ENCODE results near the gene OR2T4. TPM values are rescaled to one million over a fixed set of nuclear protein-coding genes. Genes with fewer than 3 reads are reported as not detected.

OR2T4 gene
- polyA plus RNA-seq, 2 of the 4 experiments (the other 2 are of a cell fraction) = not detected

GRCh38 chr1:248393050-248393449, 31.6 kb downstream of the OR2T4 start:
- H3K4me2 ChIP-seq = no peak overlapping the region
- ChIA-PET CTCF (no interaction called here), POLR2A (no interaction called here)
- TF ChIP-seq HEYL (CRISPR knock-in tag; IDR thresholded peaks at IDR 0.05) (no peak), USF2 (IDR thresholded peaks at IDR 0.05) (no peak), HOXB13 (CRISPR knock-in tag; IDR thresholded peaks at IDR 0.05; ENCODE audit: low read depth) (no peak), CHD4 (IDR thresholded peaks at IDR 0.05; ENCODE audit: borderline replicate concordance) (no peak), NFE2L2 (conservative IDR thresholded peaks at IDR 0.05; ENCODE audit: low read length) (no peak), BHLHE40 (IDR thresholded peaks at IDR 0.05; ENCODE audit: low read depth, low read length) (no peak), RARB (CRISPR knock-in tag; IDR thresholded peaks at IDR 0.05) (no peak), JUN (IDR thresholded peaks at IDR 0.05) (no peak), POLR2A (IDR thresholded peaks at IDR 0.05; ENCODE audit: low read length) (no peak), EHF (CRISPR knock-in tag; IDR thresholded peaks at IDR 0.05) (no peak)
- TF ChIP-seq, protein P1, sequence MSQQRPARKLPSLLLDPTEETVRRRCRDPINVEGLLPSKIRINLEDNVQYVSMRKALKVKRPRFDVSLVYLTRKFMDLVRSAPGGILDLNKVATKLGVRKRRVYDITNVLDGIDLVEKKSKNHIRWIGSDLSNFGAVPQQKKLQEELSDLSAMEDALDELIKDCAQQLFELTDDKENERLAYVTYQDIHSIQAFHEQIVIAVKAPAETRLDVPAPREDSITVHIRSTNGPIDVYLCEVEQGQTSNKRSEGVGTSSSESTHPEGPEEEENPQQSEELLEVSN (IDR thresholded peaks at IDR 0.05; ENCODE audit: borderline replicate concordance, low read depth) = no peak
- H3K27ac ChIP-seq = no peak overlapping the region
- 2% methylated on average over 2 of the region's 2 CpGs for WGBS (ENCODE audit: missing lambda C conversion rate)
- no peaks in the 10 kb centered on the region for H3K9me3 ChIP-seq
- ATAC-seq (no peak), FAIRE-seq (no peak), DNase-seq (ENCODE audit: low read depth in 1 of 2, low spot score in 1 of 2) (no peak)
- H3K4me3 ChIP-seq = no peak overlapping the region
- no peaks in the 10 kb centered on the region for H3K4me1 ChIP-seq

GRCh38 chr1:248402748-248403147, 41.3 kb downstream of the OR2T4 start, which contains the start of gene OR2T1:
Gene OR2T1, plus strand, starts transcription at chr1:248403048. Its CDS starts 3,100 bp downstream, at chr1:248406148.
- peaks cover 8% of the 10 kb centered on the region; the same call in 1 of the 3 replicates for H3K9me3 ChIP-seq
- no peak within 1 kb of the TSS for H3K4me3 ChIP-seq
- ATAC-seq (no peak), DNase-seq (ENCODE audit: low read depth in 1 of 2, low spot score in 1 of 2) (no peak), FAIRE-seq (no peak)
- CTCF ChIA-PET = no interaction called here
- H3K4me1 ChIP-seq = no peaks in the 10 kb centered on the region
- H3K27ac ChIP-seq = no peak within 1 kb of the TSS
- TF ChIP-seq NFE2L2 (conservative IDR thresholded peaks at IDR 0.05; ENCODE audit: low read length) (no peak), ZNF302 (CRISPR knock-in tag; IDR thresholded peaks at IDR 0.05) (no peak), EP300 (IDR thresholded peaks at IDR 0.05) (no peak), HDAC2 (IDR thresholded peaks at IDR 0.05) (no peak), NR3C1 (IDR thresholded peaks at IDR 0.05) (no peak), HOXA7 (CRISPR knock-in tag; IDR thresholded peaks at IDR 0.05) (no peak), SMC3 (IDR thresholded peaks at IDR 0.05) (no peak), TP53 (CRISPR knock-in tag; IDR thresholded peaks at IDR 0.05) (no peak), BHLHE40 (IDR thresholded peaks at IDR 0.05; ENCODE audit: low read depth, low read length) (no peak), CBX8 (IDR thresholded peaks at IDR 0.05) (no peak), NPAS2 (CRISPR knock-in tag; IDR thresholded peaks at IDR 0.05; ENCODE audit: borderline replicate concordance) (no peak), HEYL (CRISPR knock-in tag; IDR thresholded peaks at IDR 0.05) (no peak), CBX2 (IDR thresholded peaks at IDR 0.05; ENCODE audit: borderline replicate concordance, low read depth) (no peak), USF2 (IDR thresholded peaks at IDR 0.05) (no peak), MAFK (IDR thresholded peaks at IDR 0.05; ENCODE audit: partially characterized antibody) (no peak), CEBPB (IDR thresholded peaks at IDR 0.05) (no peak), RNF2 (IDR thresholded peaks at IDR 0.05; ENCODE audit: borderline replicate concordance, low read depth) (no peak)
- TF ChIP-seq, protein P2, sequence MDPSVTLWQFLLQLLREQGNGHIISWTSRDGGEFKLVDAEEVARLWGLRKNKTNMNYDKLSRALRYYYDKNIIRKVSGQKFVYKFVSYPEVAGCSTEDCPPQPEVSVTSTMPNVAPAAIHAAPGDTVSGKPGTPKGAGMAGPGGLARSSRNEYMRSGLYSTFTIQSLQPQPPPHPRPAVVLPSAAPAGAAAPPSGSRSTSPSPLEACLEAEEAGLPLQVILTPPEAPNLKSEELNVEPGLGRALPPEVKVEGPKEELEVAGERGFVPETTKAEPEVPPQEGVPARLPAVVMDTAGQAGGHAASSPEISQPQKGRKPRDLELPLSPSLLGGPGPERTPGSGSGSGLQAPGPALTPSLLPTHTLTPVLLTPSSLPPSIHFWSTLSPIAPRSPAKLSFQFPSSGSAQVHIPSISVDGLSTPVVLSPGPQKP (IDR thresholded peaks at IDR 0.05; ENCODE audit: low read depth, low read length) = no peak
- TF ChIP-seq, protein P3, sequence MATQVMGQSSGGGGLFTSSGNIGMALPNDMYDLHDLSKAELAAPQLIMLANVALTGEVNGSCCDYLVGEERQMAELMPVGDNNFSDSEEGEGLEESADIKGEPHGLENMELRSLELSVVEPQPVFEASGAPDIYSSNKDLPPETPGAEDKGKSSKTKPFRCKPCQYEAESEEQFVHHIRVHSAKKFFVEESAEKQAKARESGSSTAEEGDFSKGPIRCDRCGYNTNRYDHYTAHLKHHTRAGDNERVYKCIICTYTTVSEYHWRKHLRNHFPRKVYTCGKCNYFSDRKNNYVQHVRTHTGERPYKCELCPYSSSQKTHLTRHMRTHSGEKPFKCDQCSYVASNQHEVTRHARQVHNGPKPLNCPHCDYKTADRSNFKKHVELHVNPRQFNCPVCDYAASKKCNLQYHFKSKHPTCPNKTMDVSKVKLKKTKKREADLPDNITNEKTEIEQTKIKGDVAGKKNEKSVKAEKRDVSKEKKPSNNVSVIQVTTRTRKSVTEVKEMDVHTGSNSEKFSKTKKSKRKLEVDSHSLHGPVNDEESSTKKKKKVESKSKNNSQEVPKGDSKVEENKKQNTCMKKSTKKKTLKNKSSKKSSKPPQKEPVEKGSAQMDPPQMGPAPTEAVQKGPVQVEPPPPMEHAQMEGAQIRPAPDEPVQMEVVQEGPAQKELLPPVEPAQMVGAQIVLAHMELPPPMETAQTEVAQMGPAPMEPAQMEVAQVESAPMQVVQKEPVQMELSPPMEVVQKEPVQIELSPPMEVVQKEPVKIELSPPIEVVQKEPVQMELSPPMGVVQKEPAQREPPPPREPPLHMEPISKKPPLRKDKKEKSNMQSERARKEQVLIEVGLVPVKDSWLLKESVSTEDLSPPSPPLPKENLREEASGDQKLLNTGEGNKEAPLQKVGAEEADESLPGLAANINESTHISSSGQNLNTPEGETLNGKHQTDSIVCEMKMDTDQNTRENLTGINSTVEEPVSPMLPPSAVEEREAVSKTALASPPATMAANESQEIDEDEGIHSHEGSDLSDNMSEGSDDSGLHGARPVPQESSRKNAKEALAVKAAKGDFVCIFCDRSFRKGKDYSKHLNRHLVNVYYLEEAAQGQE (IDR thresholded peaks at IDR 0.05) = no peak
- 3% methylated on average over 3 of the region's 3 CpGs for WGBS (ENCODE audit: missing lambda C conversion rate)
- H3K4me2 ChIP-seq = no peak within 1 kb of the TSS
- POLR2A ChIA-PET = no interaction called here

Data from A549 (cell line).